ENCODE data around the gene WASHC2A.
"Not testable (repeated sequence)": the region's sequence is repeated elsewhere in the genome, so short reads cannot be mapped to it uniquely, and the experiment has no call there.

The WASHC2A gene

GRCh38 chr10:50075139-50075538 is 7.4 kb downstream of the WASHC2A start:
- not testable (repeated sequence) for DNase-seq

- DNase-seq = not testable (repeated sequence)
Measured at GRCh38 chr10:50075544-50075943, 7.8 kb downstream of the WASHC2A start.

- not testable (repeated sequence) for DNase-seq
Measured at GRCh38 chr10:50091304-50091703, 23.6 kb downstream of the WASHC2A start.

GRCh38 chr10:50092928-50093327 is 25.2 kb downstream of the WASHC2A start:
- not testable (repeated sequence) for DNase-seq

- not testable (repeated sequence) for DNase-seq
Measured at GRCh38 chr10:50094630-50095029, 26.9 kb downstream of the WASHC2A start.

- DNase-seq = not testable (repeated sequence)
Measured at GRCh38 chr10:50095402-50095801, 27.6 kb downstream of the WASHC2A start.

GRCh38 chr10:50096722-50097121 is 29.0 kb downstream of the WASHC2A start:
- DNase-seq = not testable (repeated sequence)

- not testable (repeated sequence) for DNase-seq
Measured at GRCh38 chr10:50098645-50099044, 30.9 kb downstream of the WASHC2A start.

- not testable (repeated sequence) for DNase-seq
Measured at GRCh38 chr10:50101139-50101582, 33.4 kb downstream of the WASHC2A start.

GRCh38 chr10:50101747-50102146 is 34.0 kb downstream of the WASHC2A start:
- DNase-seq = not testable (repeated sequence)

GRCh38 chr10:50102267-50102666 is 34.5 kb downstream of the WASHC2A start:
- not testable (repeated sequence) for DNase-seq

- DNase-seq = not testable (repeated sequence)
Measured at GRCh38 chr10:50108999-50109698, 41.4 kb downstream of the WASHC2A start.

- DNase-seq = not testable (repeated sequence)
Measured at GRCh38 chr10:50112419-50113112, 44.8 kb downstream of the WASHC2A start.

GRCh38 chr10:50126765-50127164 is 59.0 kb downstream of the WASHC2A start:
- DNase-seq = not testable (repeated sequence)

- DNase-seq = not testable (repeated sequence)
Measured at GRCh38 chr10:50127770-50128292, 60.1 kb downstream of the WASHC2A start.

- DNase-seq = not testable (repeated sequence)
Measured at GRCh38 chr10:50131245-50131965, 63.7 kb downstream of the WASHC2A start.

GRCh38 chr10:50132322-50132721 is 64.6 kb downstream of the WASHC2A start:
- DNase-seq = not testable (repeated sequence)

GRCh38 chr10:50132841-50133240 is 65.1 kb downstream of the WASHC2A start:
- DNase-seq = not testable (repeated sequence)

GRCh38 chr10:50143512-50144174 is 75.9 kb downstream of the WASHC2A start:
- DNase-seq = not testable (repeated sequence)

GRCh38 chr10:50145575-50145974 is 77.8 kb downstream of the WASHC2A start:
- not testable (repeated sequence) for DNase-seq

GRCh38 chr10:50152792-50153272 is 85.1 kb downstream of the WASHC2A start:
- DNase-seq = peak in 1 of 2 experiments; percentile 22

GRCh38 chr10:50157868-50158267 is 90.1 kb downstream of the WASHC2A start:
- DNase-seq = not testable (repeated sequence)
